Neural progenitor cell (in vitro differentiated cells): ENCODE data around the gene RAB15. TPM values are rescaled to one million over a fixed set of nuclear protein-coding genes. Genes with fewer than 3 reads are reported as not detected.
A peak's percentile ranks its signal among the peaks of the same experiment; 100 is the strongest.

ENCODE experiments used
- DNase-seq: peaks from one replicate; pipeline ENCODE4 v3.0.0-alpha.2; 2016; ENCODE audit warnings: low spot score
- H2AFZ ChIP-seq: fragments of 200-600 bp; sonication (generic); replicated peaks from 2 replicates; pipeline ENCODE4 v1.6.1; 2016; ENCODE audit warnings: antibody characterized with exemption
- H3F3A ChIP-seq: fragments of 200-600 bp; sonication (generic); 2 replicates; pipeline ENCODE4 v1.6.1; 2016; ENCODE audit warnings: antibody characterized with exemption, low read depth
- H3K27ac ChIP-seq: fragments of 200-600 bp; sonication (generic); 2 replicates; pipeline ENCODE4 v1.5.1; 2016; ENCODE audit warnings: mild to moderate bottlenecking
- H3K27me3 ChIP-seq: fragments of 200-600 bp; sonication (generic); 2 replicates; pipeline ENCODE4 v1.6.1; 2016; ENCODE audit warnings: mild to moderate bottlenecking, moderate library complexity
- H3K36me3 ChIP-seq: fragments of 200-600 bp; sonication (generic); 2 replicates; pipeline ENCODE4 v1.5.1; 2016
- H3K4me1 ChIP-seq: fragments of 200-600 bp; sonication (generic); 2 replicates; pipeline ENCODE4 v1.6.1; 2016; ENCODE audit warnings: mixed run types
- H3K4me2 ChIP-seq: fragments of 200-600 bp; sonication (generic); 2 replicates; pipeline ENCODE4 v1.6.1; 2016
- H3K4me3 ChIP-seq: fragments of 200-600 bp; sonication (generic); 2 replicates; pipeline ENCODE4 v1.5.1; 2016
- H3K79me2 ChIP-seq: fragments of 200-600 bp; sonication (generic); 2 replicates; pipeline ENCODE4 v1.6.1; 2016; ENCODE audit warnings: low read depth
- H3K9ac ChIP-seq: fragments of 200-600 bp; sonication (generic); 2 replicates; pipeline ENCODE4 v1.6.1; 2016
- H3K9me3 ChIP-seq: fragments of 200-600 bp; sonication (generic); 2 replicates; pipeline ENCODE4 v1.5.1; 2016; ENCODE audit warnings: low read depth
- H4K20me1 ChIP-seq: fragments of 200-600 bp; sonication (generic); 2 replicates; pipeline ENCODE4 v1.6.1; 2016; ENCODE audit warnings: low read depth
- H3K27ac Mint-ChIP-seq: 3 replicates; pipeline ENCODE4 v1.8.0; 2021; ENCODE audit warnings: mixed read lengths
- H3K27me3 Mint-ChIP-seq: 2 replicates; pipeline ENCODE4 v1.8.0; 2022; ENCODE audit warnings: low read depth, mild to moderate bottlenecking, inconsistent platforms, moderate library complexity, mixed read lengths; ENCODE audit not compliant: insufficient read depth
- H3K36me3 Mint-ChIP-seq: 3 replicates; pipeline ENCODE4 v1.8.0; 2021; ENCODE audit warnings: mixed read lengths
- H3K4me1 Mint-ChIP-seq: 3 replicates; pipeline ENCODE4 v1.8.0; 2021; ENCODE audit warnings: mixed read lengths
- H3K4me3 Mint-ChIP-seq: 3 replicates; pipeline ENCODE4 v1.8.0; 2021; ENCODE audit warnings: mild to moderate bottlenecking, moderate library complexity, mixed read lengths
- H3K9me3 Mint-ChIP-seq: 3 replicates; pipeline ENCODE4 v1.8.0; 2020; ENCODE audit warnings: mixed read lengths
- CTCF ChIP-seq: fragments of 200-600 bp; sonication (generic); IDR thresholded peaks from 2 replicates; pipeline ENCODE4 v1.5.1; 2017; ENCODE audit warnings: antibody characterized with exemption, mild to moderate bottlenecking
- EZH2 ChIP-seq: fragments of 200-600 bp; sonication (generic); IDR thresholded peaks from 2 replicates; pipeline ENCODE4 v1.6.1; 2017; ENCODE audit warnings: antibody characterized with exemption, mild to moderate bottlenecking, moderate library complexity
- EZH2phosphoT487 ChIP-seq: fragments of 200-600 bp; sonication (generic); IDR thresholded peaks from 2 replicates; pipeline ENCODE4 v1.6.1; 2017; ENCODE audit warnings: antibody characterized with exemption
- total RNA-seq: library from RNA; depleted of rRNA; stranded (reverse); fragments of >200 nt; gene quantifications from 2 replicates; pipeline ENCODE4 v1.2.3, GENCODE V29; 2015; ENCODE audit warnings: low replicate concordance

The RAB15 gene
- total RNA-seq, 1 donor from 2014 or later, result 12.2 TPM

- Histone ChIP-seq H3K9me3 (no peaks in the 10 kb centered on the region), H2AFZ (no peak overlapping the region), H3K27me3 (no peaks in the 10 kb centered on the region), H3K4me2 (no peak overlapping the region), H3K4me1 (peaks cover 10% of the 10 kb centered on the region), H3K4me3 (no peak overlapping the region), H3K79me2 (peaks cover 53% of the 10 kb centered on the region), H3K9ac (no peak overlapping the region), H3F3A (no peaks in the 10 kb centered on the region), H3K27ac (no peak overlapping the region), H3K36me3 (no peaks in the 10 kb centered on the region), H4K20me1 (peaks cover 12% of the 10 kb centered on the region)
- DNase-seq, result no peak
- peaks cover 17% of the 10 kb centered on the region for H3K4me1 Mint-ChIP-seq
- H3K27ac Mint-ChIP-seq, result no peak overlapping the region
- peaks cover 1% of the 10 kb centered on the region for H3K36me3 Mint-ChIP-seq
- no peaks in the 10 kb centered on the region for H3K9me3 Mint-ChIP-seq
- H3K4me3 Mint-ChIP-seq, result no peak overlapping the region
- no peaks in the 10 kb centered on the region for H3K27me3 Mint-ChIP-seq
- no peak for TF ChIP-seq EZH2
- no peak for TF ChIP-seq EZH2phosphoT487
- no peak for TF ChIP-seq CTCF
Observed at GRCh38 chr14:64918216-64918615, 53.9 kb downstream of the RAB15 start.

GRCh38 chr14:64915797-64916196 lies 56.3 kb downstream of the RAB15 start:
- Histone ChIP-seq H3K36me3 (no peaks in the 10 kb centered on the region), H3K9ac (no peak overlapping the region), H3K4me3 (no peak overlapping the region), H3K79me2 (peaks cover 48% of the 10 kb centered on the region), H3F3A (peaks cover 8% of the 10 kb centered on the region), H4K20me1 (peaks cover 12% of the 10 kb centered on the region), H2AFZ (no peak overlapping the region), H3K27ac (no peak overlapping the region), H3K4me1 (peaks cover 10% of the 10 kb centered on the region), H3K9me3 (no peaks in the 10 kb centered on the region), H3K27me3 (no peaks in the 10 kb centered on the region), H3K4me2 (peak overlapping the region; percentile 92)
- TF ChIP-seq EZH2phosphoT487 (no peak), CTCF (no peak), EZH2 (no peak)
- H3K27me3 Mint-ChIP-seq, result peaks cover 2% of the 10 kb centered on the region
- no peaks in the 10 kb centered on the region for H3K9me3 Mint-ChIP-seq
- no peak overlapping the region for H3K27ac Mint-ChIP-seq
- DNase-seq, result no peak
- peaks cover 17% of the 10 kb centered on the region for H3K4me1 Mint-ChIP-seq
- peak overlapping the region; percentile 87 for H3K4me3 Mint-ChIP-seq
- peaks cover 1% of the 10 kb centered on the region for H3K36me3 Mint-ChIP-seq

GRCh38 chr14:64915029-64915424 lies 57.1 kb downstream of the RAB15 start:
- TF ChIP-seq EZH2, result no peak
- no peak for TF ChIP-seq EZH2phosphoT487
- TF ChIP-seq CTCF, result no peak
- H3K4me2 ChIP-seq, result peak overlapping the region; percentile 92
- H3K27ac Mint-ChIP-seq, result peak overlapping the region; percentile 88
- peaks cover 8% of the 10 kb centered on the region for H3F3A ChIP-seq
- H3K36me3 ChIP-seq, result no peaks in the 10 kb centered on the region
- H3K9me3 Mint-ChIP-seq, result no peaks in the 10 kb centered on the region
- peak overlapping the region; percentile 97 for H3K4me3 ChIP-seq
- H4K20me1 ChIP-seq, result peaks cover 12% of the 10 kb centered on the region
- no peak for DNase-seq
- peaks cover 45% of the 10 kb centered on the region for H3K79me2 ChIP-seq
- peak overlapping the region; percentile 65 for H3K27ac ChIP-seq
- H3K36me3 Mint-ChIP-seq, result peaks cover 1% of the 10 kb centered on the region
- peaks cover 2% of the 10 kb centered on the region for H3K27me3 Mint-ChIP-seq
- peak overlapping the region; percentile 87 for H3K4me3 Mint-ChIP-seq
- H3K9ac ChIP-seq, result peak overlapping the region; percentile 92
- H3K9me3 ChIP-seq, result no peaks in the 10 kb centered on the region
- H3K4me1 ChIP-seq, result peaks cover 10% of the 10 kb centered on the region
- peaks cover 17% of the 10 kb centered on the region for H3K4me1 Mint-ChIP-seq
- peak overlapping the region; percentile 99 for H2AFZ ChIP-seq
- no peaks in the 10 kb centered on the region for H3K27me3 ChIP-seq
